Neural progenitor cell (in vitro differentiated cells): Measurements from ENCODE around the gene TM2D3.

Experiments used
- EZH2 ChIP-seq: fragments of 200-600 bp; sonication (generic); IDR thresholded peaks from 2 replicates; pipeline ENCODE4 v1.6.1; 2017; ENCODE audit warnings: antibody characterized with exemption, mild to moderate bottlenecking, moderate library complexity
- TF ChIP-seq, protein P1 (sequence below): fragments of 200-600 bp; sonication (generic); IDR thresholded peaks from 2 replicates; pipeline ENCODE4 v1.5.1; 2017; ENCODE audit warnings: antibody characterized with exemption, mild to moderate bottlenecking

GRCh38 chr15:101657171-101657570 lies 5.0 kb upstream of the TM2D3 start:
- TF ChIP-seq, protein P1, sequence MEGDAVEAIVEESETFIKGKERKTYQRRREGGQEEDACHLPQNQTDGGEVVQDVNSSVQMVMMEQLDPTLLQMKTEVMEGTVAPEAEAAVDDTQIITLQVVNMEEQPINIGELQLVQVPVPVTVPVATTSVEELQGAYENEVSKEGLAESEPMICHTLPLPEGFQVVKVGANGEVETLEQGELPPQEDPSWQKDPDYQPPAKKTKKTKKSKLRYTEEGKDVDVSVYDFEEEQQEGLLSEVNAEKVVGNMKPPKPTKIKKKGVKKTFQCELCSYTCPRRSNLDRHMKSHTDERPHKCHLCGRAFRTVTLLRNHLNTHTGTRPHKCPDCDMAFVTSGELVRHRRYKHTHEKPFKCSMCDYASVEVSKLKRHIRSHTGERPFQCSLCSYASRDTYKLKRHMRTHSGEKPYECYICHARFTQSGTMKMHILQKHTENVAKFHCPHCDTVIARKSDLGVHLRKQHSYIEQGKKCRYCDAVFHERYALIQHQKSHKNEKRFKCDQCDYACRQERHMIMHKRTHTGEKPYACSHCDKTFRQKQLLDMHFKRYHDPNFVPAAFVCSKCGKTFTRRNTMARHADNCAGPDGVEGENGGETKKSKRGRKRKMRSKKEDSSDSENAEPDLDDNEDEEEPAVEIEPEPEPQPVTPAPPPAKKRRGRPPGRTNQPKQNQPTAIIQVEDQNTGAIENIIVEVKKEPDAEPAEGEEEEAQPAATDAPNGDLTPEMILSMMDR = no peak
- TF ChIP-seq EZH2 = no peak
